GM19395 (cell line): ENCODE measurements around the gene ZC3H12D.
"Not testable (repeated sequence)": the region's sequence is repeated elsewhere in the genome, so short reads cannot be mapped to it uniquely, and the experiment has no call there.

Experiments
- ATAC-seq: cut with Tn5 transposase; IDR thresholded peaks from one replicate; pipeline ENCODE4 v1.9.1; 2021; ENCODE audit warnings: mild to moderate bottlenecking, moderate library complexity; ENCODE audit not compliant: unreplicated experiment

The ZC3H12D gene

DNA sequence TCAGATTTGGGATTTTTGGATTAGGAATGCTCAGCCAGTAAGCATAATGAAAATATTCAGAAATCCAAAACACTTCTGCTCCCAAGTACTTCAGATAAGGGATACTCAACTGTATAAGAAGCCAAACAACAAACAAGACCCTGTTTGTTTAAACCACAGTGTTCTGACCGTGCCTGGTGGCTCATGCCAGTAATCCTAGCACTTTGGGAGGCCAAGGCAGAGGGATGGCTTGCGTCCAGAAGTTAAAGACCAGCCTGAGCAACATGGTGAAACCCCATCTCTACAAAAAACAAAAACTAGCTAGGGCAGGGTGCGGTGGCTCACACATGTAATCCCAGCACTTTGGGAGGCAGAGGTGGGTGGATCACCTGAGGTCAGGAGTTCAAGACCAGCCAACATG is 24.6 kb downstream of the ZC3H12D start:
- ATAC-seq, result not testable (repeated sequence)

DNA sequence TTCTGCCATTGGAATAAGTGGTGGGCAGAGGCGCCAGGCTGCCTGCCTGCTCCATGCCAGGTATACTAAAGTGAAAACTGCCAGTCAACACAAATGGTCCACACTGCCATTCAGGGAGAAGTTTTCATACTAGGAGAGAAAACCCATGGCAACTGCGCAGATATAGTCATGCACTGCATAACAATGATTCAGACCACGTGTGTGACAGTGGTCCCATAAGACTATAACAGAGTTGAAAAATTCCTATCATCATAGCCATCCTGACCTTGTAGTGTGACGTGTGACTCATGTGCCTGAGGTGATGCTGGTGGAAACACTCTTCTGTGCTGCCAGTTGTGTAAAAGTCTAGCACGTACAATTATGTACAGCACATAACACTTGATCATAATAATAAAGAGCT is 25.1 kb downstream of the ZC3H12D start:
- ATAC-seq, result no peak

DNA sequence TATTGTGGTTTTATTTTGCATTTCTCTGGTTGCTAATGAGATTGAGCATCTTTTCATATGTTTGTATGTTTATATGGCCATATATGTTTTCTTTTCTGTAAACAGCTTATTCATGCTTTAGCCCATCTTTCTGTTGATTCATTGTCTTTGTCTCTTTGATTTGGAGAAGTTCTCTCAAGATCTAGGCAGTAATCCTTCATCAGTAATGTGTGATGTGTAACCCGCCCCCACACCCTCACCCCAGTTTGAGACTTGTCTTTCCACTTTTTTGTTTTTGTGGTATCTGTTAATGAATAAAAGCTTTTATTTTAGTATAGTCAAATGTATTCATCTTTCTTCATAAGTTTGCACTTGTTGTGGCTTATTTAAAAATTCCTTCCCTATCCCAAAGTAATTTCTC is 26.0 kb downstream of the ZC3H12D start:
- no peak for ATAC-seq

DNA sequence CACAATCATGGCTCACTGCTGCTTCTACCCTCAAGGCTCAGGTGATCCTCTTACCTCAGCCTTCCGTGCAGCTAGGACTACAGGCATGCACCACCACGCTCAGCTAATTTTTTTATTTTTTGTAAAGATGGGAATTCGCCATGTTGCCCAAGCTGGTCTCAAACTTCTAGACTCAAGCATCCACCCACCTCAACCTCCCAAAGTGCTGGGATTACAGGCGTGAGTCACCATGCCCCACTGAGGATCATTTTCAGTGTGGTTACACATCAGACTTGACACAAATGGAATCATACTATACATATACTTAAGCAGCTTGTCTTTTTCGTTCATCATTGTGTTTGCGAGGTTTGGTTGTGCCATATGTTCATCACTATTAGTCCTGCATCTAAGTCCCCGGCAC is 26.6 kb downstream of the ZC3H12D start:
- no peak for ATAC-seq

DNA sequence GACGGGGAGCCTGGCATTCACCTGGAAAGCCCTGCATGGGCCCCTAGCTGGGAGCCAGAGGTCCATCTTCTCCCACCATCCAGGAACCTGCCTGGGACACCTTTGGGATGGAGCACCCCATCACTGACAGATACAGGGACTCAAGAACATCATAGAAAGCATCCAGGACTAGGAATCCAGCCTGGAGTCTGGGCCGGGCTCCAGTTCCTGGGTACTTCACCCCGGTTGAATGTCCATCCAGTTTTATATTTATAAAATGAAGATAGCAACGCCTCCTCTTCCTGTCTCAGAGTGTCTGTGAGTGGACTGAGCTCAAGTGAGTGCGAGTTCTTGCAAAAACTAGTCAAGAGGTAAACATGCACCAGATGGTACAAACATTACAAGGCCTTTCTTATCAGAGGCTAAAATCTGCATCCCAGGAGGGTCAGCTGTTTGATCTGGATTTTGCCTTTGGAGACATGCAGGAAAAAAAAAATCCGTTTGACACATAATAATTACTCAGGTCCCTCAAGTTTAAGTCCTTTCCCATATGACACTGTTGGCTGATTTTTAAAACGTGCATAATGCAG is 27.4 kb downstream of the ZC3H12D start:
- no peak for ATAC-seq

DNA sequence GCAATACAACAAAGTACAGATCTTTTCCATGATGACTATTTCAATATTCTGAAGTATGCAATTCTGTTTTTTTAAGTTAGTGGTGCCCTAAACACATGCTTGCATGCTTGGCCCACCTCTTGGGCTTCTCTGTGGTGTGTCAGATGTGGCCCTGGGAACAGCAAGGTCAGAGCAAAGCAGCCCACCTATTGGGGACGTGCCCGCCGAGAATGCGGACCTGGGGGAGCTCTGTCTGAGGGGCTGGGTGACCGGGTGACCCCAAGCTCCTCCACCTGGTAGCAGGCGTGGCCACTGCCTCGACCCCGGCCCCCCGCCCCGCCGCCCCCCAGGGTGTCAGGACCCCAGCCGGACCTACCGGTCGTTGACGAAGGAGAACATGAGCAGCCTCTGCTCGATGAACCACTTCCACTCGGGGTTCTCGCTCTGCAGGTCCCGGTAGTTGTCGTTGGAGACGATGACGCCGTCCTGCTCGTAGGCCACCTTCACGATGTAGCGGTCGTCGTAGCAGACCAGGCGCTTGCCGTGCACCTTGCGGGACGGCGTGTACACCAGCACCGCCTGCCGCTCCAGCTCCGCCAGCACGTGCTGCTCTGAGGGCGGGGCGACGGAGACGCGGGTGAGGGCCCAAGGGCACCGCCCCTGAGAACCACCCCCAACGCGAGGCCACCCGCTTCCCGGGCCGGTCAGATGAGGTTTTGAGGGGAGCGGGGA is 28.3 kb downstream of the ZC3H12D start:
- ATAC-seq, result no peak

DNA sequence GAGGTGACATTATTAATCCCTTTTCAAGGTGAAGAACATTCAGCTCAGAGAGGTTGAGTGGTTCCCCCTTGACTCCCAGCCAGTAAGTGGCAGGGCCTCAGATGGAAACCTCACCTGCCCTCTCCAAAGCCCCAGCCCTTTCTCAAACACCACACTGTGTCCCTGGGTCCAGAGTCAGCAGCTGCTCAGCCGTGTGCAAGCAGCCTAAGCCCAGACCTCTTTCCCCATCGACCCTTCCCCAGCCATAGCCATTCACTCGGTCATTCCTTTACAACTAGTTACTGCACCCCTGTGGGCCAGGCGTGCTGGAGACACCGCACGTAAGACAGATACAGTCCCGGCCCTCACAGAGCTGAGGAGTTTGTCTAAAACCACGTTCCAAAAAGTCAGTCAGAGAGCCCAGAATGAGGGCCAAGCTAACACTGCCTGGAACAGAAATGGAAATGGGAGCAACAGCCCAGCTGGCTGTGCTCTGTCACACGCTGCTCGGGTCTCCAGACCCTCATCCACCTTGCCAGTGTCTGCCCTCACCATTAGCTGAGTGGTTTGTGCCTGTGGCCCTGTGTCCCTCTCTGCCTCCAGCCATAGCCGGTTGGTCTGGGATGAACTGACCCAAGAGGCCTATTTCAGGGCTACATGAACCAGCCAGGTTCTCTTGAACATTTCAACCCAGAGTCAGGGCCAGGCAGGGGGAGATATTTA is 29.6 kb downstream of the ZC3H12D start:
- ATAC-seq, result no peak

DNA sequence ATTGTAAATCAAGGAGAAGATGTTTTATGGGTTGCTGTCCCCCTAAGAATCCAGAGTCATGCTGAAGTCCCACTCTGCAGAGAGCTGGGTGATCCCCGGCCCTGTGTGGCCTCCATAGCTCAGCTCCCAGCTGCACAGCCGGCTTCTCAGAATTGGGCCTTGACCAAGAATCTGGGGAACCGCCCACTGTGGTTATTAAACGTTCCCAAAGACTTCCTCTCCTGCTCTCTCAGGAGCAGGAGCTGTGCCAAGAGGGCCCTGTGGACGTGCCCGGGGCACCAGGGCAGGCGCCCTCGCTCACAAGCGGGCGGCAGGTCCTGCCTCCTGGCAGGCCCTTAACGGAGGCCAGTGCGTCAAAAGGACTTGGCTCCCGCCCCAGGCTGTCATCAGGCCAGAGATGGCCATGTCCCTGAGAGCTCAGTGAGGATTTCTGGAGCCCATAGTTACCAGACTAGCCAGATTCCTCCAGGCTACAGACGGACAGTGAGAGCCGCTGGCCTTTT is 30.4 kb downstream of the ZC3H12D start:
- ATAC-seq, result no peak

DNA sequence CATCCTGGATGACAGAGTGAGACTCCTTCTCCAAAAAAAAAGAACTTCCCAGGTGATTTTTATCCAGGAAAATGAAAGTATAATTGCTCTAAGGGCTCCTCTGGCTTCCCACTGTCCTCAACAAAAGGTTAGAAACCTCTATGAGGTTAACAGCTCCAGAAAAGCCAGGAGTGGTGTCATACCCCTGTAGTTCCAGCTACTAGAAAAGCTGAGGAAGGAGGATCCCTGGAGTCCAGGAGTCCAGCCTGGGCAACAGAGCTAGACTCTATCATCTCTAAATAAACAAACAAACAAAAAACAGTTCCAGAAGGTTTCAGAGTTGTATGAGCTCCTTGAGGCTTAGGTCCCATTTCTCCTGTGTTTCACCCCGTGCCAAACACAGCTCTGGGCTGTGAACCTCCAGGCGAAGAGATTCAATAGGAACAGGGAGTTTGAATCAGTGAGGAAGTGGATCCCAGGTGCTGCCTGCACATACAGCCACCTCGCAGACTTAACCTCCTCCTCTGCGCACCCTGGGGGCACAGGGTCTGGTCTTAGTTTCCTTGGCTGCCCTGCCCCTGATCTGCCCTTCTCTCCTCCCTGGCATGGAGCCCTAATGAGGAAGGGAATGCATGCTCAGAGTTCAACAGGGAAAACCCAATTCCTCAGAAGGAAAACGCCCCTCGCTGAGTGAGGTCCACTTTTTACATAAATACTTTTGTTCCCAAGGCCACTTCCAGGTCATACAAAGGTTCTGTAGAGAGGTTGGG is 31.0 kb downstream of the ZC3H12D start:
- ATAC-seq, result no peak

DNA sequence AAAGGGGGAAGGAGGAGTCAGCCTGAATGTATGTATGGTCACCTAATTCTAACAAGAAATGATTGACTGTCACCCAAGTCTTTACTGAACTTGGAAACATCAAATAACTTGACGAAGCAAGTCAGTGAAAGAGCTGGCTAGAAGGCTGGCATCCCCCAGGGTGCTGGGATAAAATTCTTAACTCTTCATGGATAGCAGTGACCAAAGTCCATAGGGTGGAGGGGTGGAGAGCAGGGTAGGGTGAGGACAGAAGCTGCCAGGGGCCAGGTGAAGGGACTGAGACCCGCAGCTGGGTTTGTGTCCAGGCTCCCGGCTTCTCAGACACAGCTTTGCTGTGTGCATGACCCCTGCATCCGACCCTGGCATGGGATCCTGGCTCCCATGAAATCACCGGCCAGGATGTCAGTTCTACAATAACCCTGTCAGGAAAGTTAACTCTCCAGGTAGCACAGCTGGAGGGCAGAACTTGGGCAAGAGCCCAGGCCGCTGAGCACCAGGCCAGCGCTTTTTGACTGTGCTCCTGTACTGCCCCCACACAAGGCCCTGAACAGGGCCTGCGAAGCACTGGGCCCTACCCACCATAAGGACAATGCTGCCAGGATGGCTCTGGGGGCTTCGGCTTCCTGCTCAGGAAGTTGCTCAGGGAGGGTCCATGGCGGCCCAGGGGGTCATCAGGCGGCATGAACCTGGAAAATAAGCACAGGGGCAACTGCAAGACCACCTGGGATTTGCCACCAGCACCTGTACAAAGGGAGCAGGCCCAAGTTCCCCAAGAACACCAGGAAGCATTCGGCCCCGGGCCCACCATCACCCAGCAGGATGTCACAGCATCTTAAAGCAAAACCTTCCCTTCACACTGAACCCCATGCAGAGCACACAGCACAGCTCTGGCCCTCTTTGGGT is 32.5 kb downstream of the ZC3H12D start:
- no peak for ATAC-seq

DNA sequence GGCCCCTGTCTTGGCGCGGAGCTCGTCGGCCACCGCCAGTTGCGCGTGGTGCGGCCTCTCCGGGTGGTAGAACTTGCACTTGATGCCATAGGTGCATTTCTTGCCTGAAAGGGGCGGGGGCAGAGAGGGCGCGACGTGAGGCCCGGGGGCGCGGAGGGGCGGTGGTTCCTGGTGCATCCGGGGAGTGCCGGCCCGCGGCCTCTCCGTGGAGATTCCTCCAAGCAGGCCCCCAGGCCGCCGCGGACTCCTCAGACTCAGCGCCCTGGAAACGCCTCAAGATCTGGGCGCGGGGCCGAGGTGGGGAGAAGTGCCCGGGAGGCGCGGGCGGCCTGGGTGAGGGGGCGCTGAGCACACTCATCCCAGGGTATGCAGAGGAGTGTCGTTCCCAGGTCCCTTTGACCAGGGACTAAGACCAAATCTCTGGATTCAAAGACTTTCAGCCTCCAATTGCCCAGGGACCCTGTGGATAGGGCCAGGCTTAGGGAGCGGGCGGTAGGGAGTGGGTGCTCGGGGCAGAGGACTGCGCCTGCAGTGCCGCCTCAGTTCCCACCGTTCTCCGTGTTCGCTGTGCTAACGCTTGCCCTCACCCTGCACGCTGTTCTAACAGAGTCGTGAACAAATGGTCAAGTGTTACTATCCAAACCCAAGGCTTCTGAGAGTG is 33.3 kb downstream of the ZC3H12D start:
- no peak for ATAC-seq

DNA sequence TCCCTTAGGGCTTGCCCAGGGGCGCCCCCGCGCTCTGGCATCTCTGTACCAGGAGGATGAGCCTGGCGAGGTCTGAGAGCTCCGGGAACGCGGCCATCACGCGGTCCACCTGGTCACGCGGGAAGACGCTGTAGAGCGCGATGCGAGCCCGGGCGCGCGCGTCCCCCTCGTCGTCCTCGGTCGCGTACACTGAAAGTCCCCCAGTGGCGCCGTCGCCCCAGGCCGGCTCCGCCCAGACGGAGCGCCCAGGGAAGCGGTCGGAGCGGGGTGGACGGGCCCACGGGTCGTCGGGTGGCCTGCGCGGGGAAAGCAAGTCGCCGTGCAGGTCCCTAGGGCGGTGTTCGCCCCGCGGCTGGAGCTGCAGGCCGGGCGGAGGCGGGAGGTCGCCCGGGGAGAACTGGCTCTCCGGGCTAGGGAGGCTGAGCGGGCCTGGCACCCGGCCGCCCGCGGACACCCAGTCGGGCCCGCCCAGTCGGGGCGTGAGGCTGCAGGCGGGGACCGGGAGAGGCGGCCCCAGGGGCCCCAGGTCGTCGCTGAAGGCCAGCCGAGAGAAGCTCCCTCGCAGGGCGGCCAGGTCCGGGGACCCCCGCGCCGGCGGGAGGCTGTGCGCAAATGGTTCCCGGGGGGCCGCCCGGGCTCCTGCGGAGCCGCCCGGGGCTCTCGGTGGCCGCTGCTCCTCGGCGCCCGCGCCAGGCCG is 34.0 kb downstream of the ZC3H12D start:
- ATAC-seq, result no peak

DNA sequence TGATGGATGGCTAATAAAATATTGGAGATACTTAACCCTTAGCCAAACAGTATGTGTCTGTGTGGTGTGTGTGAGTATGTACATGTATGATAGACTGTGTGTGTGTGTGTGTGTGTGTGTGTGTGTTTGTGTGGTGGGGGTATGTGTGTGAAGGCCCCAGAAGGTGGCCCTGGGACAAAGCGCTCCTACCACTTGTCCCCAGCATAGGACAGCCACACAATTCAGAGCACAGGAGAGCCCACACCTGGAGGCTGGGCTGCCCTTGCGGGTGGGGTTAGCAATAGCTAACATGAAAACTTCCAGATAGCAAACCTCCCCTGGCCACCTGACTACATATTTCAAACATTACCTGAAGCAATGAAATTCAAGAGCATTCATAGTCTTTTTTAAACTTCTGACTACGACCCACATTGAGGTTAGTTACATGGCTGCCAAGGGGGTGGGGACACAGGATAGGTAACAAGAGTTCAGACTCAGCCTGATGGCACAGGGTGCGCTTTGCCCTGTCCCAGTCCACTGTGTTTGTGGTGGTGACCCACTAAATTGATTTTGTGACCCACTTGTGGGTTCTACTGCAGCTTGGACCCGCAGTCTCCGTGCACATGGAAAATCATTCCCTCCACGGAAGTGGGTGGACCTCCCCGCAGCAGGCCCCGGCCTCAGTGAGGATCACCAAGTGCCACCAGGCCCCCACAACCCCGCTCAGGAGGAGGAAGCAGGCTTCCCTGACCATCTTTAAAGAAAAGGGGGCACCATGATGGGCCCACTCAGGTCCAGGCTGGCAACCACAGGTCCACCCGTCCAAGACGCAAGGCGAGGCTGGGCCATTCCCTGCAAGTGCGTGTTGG is 34.8 kb downstream of the ZC3H12D start:
- no peak for ATAC-seq

DNA sequence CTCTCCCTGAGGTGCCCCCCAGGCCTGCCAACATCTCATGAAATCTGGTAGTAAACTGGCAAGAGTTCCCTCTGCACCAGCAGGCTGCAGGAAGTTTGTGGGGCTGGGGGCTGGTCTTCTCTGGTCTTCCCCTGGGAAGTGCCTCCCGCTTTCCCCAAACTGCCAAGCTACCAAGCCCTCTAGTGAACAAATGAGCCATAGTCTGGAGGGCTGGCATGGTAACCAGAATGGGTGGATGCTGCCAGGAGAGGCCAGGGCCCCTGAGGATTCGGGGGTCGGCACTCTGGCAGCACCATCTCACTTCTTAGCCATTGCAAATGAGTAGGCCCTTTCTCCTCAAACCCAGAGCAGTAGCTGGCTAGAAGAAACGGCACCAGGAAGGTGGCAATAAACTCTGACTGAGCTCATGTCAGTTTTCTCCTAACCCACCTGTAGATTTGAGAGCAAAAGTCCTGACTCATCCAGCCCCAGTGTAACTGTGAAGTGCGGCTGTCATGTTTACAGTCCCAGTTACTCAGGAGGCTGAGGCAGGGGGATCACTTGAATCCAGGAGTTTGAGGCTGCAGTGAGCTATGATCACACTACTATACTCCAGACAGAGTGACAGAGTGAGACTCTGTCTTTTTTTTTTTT is 35.9 kb downstream of the ZC3H12D start:
- ATAC-seq, result no peak

DNA sequence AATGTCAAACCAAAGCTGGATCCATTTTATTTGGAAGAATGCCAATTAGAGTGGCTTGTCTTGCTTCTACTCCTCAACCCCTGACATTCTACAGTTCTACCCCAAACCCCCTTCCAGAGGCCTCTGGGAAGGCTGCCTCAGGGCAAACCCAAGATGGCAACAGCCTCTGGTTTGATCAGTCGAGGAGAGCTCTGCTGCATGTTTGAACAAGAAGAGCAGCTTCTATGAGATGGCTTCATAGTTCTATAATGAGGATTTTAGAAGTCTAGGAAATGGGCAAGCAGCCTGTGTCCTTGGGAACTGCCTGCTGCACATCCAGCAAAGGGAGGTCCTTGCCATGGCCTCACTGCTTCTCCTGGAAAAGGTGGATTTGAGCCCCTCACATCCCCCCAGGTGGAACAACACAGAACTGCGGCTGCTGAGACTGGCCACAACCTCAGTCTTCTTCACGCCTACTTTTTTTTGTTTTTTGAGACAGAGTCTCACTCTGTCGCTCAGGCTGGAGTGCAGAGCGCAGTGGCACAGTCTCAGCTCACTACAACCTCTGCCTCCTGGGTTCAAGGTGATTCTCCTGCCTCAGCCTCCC is 37.9 kb downstream of the ZC3H12D start:
- ATAC-seq, result no peak

DNA sequence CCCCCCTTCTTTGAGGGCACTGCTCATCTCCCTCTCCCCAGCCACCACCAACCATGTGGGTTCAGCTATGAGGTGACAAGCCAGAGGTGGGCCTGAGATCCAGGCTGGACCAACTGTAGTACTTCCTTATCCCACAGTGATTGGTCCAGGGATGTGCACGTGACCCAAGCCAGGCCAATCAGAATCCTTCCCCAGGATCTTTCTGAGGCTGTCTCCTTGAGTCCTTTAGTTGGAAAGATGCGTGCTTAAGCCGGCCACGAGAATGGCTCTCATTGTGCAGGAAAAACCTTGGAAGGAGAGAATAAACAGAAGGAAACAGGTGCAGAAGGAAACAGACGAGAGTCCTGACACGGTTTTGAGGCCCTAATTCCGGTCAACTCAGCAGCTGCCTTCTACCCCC is 39.2 kb downstream of the ZC3H12D start:
- ATAC-seq, result no peak

DNA sequence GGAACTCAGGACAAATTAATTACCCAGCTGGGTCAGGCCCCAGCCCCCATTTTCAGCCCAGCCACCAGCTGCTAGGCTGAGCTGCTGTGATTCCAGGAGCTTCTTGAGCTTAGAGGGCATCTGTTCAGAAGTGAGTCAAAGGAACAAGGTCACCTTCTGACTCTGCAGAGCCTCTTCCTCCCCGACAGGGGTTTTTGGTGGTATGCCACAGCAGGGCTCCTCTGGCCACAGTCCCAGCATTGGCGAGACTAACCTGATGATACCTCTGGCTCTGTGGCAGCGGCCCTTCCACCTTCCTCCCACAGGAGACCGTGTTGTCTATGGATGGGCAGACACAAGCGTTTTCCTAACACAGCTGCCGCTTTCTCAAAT is 39.7 kb downstream of the ZC3H12D start:
- no peak for ATAC-seq
